Activated B cell treated with CpG ODN at 0.5 μM for 24 hours (primary cell): ENCODE results near the gene CDSN. TPM values are rescaled to one million over a fixed set of nuclear protein-coding genes. Genes with fewer than 3 reads are reported as not detected.
"Not testable (repeated sequence)": the region's sequence is repeated elsewhere in the genome, so short reads cannot be mapped to it uniquely, and the experiment has no call there.

Source experiments
- ATAC-seq: fragments of 200-7000 bp; cut with Tn5 transposase; one replicate; pipeline ENCODE4 v1.10.0; 2021; ENCODE audit warnings: low read depth, mild to moderate bottlenecking, moderate library complexity
- CTCF ChIA-PET: fragments of 350-600 bp; sonication (Branson Sonifier 250); formaldehyde crosslinking; loops from one replicate; lab custom pipeline; 2021; ENCODE audit warnings: antibody characterized with exemption; lab: Charles Lee
- POLR2A ChIA-PET: fragments of 350-600 bp; sonication (Branson Sonifier 250); formaldehyde crosslinking; loops from one replicate; lab custom pipeline; 2021; ENCODE audit warnings: antibody characterized with exemption; lab: Charles Lee
- DNase-seq: peaks from one replicate; pipeline ENCODE4 v3.0.0; 2022
- H3K27ac Mint-ChIP-seq: one replicate; pipeline ENCODE4 v1.8.0; 2020; ENCODE audit warnings: mixed read lengths
- H3K27me3 Mint-ChIP-seq: one replicate; pipeline ENCODE4 v1.8.0; 2021; ENCODE audit warnings: mixed read lengths
- H3K36me3 Mint-ChIP-seq: one replicate; pipeline ENCODE4 v1.8.0; 2021; ENCODE audit warnings: low read depth, mixed read lengths
- H3K4me1 Mint-ChIP-seq: one replicate; pipeline ENCODE4 v1.8.0; 2021; ENCODE audit warnings: mixed read lengths
- H3K4me3 Mint-ChIP-seq: one replicate; pipeline ENCODE4 v1.8.0; 2020; ENCODE audit warnings: mild to moderate bottlenecking, mixed read lengths
- H3K9me3 Mint-ChIP-seq: one replicate; pipeline ENCODE4 v1.8.0; 2020; ENCODE audit warnings: mixed read lengths
- intact Hi-C: fragments of 100-400 bp; cut with micrococcal nuclease; formaldehyde crosslinking; loops from one replicate; pipeline ENCODE4 v1.15.1; 2024
- total RNA-seq: library from RNA; stranded (reverse); gene quantifications from 2 replicates; pipeline ENCODE4 v1.2.3, GENCODE V29; 2022
- TF ChIP-seq, protein P1 (sequence below): fragments of 200-600 bp; IDR thresholded peaks from one replicate; pipeline ENCODE4 v1.8.0; 2022; ENCODE audit warnings: antibody characterized with exemption, mild to moderate bottlenecking

The CDSN gene
- total RNA-seq, 1 donor from 2014 or later, result not detected

DNA sequence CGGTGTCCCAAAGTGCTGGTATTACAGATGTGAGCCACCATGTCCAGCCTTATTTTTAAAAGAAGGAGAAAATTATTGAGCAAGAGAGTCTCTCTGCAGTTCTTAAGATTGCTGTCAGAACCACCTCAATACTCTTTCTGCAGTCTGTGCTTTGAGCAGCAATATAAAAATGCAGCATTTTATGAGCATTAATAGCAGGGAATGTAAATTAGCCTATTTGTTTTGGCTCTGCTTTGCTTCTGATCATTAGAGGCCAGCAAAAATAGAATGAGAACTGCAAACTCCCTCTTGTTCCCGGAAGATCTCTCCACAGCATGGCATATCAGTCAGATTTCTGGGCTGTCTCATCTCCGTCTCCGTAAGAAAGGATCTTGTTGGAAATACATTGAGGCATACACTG lies 43.6 kb downstream of the CDSN start:
- POLR2A ChIA-PET, result interaction anchor here (1.0 kb wide), 1 partner anchor 161 kb away, joined by 3 read pairs; no protein-coding TSS in a partner anchor
- TF ChIP-seq, protein P1, sequence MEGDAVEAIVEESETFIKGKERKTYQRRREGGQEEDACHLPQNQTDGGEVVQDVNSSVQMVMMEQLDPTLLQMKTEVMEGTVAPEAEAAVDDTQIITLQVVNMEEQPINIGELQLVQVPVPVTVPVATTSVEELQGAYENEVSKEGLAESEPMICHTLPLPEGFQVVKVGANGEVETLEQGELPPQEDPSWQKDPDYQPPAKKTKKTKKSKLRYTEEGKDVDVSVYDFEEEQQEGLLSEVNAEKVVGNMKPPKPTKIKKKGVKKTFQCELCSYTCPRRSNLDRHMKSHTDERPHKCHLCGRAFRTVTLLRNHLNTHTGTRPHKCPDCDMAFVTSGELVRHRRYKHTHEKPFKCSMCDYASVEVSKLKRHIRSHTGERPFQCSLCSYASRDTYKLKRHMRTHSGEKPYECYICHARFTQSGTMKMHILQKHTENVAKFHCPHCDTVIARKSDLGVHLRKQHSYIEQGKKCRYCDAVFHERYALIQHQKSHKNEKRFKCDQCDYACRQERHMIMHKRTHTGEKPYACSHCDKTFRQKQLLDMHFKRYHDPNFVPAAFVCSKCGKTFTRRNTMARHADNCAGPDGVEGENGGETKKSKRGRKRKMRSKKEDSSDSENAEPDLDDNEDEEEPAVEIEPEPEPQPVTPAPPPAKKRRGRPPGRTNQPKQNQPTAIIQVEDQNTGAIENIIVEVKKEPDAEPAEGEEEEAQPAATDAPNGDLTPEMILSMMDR, result no peak
- peaks cover 3% of the 10 kb centered on the region for H3K27me3 Mint-ChIP-seq
- intact Hi-C loops, result no loop called here
- H3K4me3 Mint-ChIP-seq, result no peak overlapping the region
- H3K4me1 Mint-ChIP-seq, result peaks cover 3% of the 10 kb centered on the region
- ATAC-seq (no peak), DNase-seq (no peak)
- H3K27ac Mint-ChIP-seq, result no peak overlapping the region
- H3K36me3 Mint-ChIP-seq, result no peaks in the 10 kb centered on the region
- H3K9me3 Mint-ChIP-seq, result no peaks in the 10 kb centered on the region
- CTCF ChIA-PET, result no interaction called here

GRCh38 chr6:31075528-31075927 lies 44.7 kb downstream of the CDSN start:
- CTCF ChIA-PET, result interaction anchor here (0.6 kb wide), 1 partner anchor 56 kb away, joined by 3 read pairs; no protein-coding TSS in a partner anchor
- H3K36me3 Mint-ChIP-seq, result no peaks in the 10 kb centered on the region
- peaks cover 3% of the 10 kb centered on the region for H3K4me1 Mint-ChIP-seq
- DNase-seq (no peak), ATAC-seq (no peak)
- peaks cover 3% of the 10 kb centered on the region for H3K27me3 Mint-ChIP-seq
- no peak overlapping the region for H3K27ac Mint-ChIP-seq
- no peaks in the 10 kb centered on the region for H3K9me3 Mint-ChIP-seq
- TF ChIP-seq, protein P1, result no peak
- intact Hi-C loops, result no loop called here
- H3K4me3 Mint-ChIP-seq, result no peak overlapping the region
- POLR2A ChIA-PET, result interaction anchor here (1.0 kb wide), 1 partner anchor 160 kb away, joined by 3 read pairs; no protein-coding TSS in a partner anchor

GRCh38 chr6:31074401-31074800 lies 45.8 kb downstream of the CDSN start:
- intact Hi-C loops, result no loop called here
- DNase-seq (no peak), ATAC-seq (no peak)
- Mint-ChIP-seq H3K36me3 (no peaks in the 10 kb centered on the region), H3K27ac (no peak overlapping the region), H3K9me3 (no peaks in the 10 kb centered on the region), H3K4me1 (no peaks in the 10 kb centered on the region), H3K27me3 (no peaks in the 10 kb centered on the region), H3K4me3 (no peak overlapping the region)
- TF ChIP-seq, protein P1, result no peak
- POLR2A ChIA-PET, result no interaction called here
- CTCF ChIA-PET, result no interaction called here

- Mint-ChIP-seq H3K4me1 (peaks cover 5% of the 10 kb centered on the region), H3K36me3 (no peaks in the 10 kb centered on the region), H3K4me3 (no peak overlapping the region), H3K27ac (no peak overlapping the region), H3K27me3 (no peaks in the 10 kb centered on the region), H3K9me3 (no peaks in the 10 kb centered on the region)
- ATAC-seq, result no peak
- DNase-seq, result no peak
- intact Hi-C loops, result no loop called here
- CTCF ChIA-PET, result interaction anchor here (1.2 to 3.4 kb wide), 4 partner anchors 9 to 242 kb away, joined by 6 to 17 read pairs (median 12); no protein-coding TSS in a partner anchor
- TF ChIP-seq, protein P1, result no peak
- POLR2A ChIA-PET, result no interaction called here
Observed at GRCh38 chr6:31070711-31071197, 49.5 kb downstream of the CDSN start.

GRCh38 chr6:31068669-31069340 lies 51.4 kb downstream of the CDSN start:
- CTCF ChIA-PET, result interaction anchor here (0.9 to 3.4 kb wide), 8 partner anchors 11 to 587 kb away, joined by 3 to 17 read pairs (median 4); no protein-coding TSS in a partner anchor
- POLR2A ChIA-PET, result interaction anchor here (0.7 kb wide), 1 partner anchor 153 kb away, joined by 4 read pairs; no protein-coding TSS in a partner anchor
- DNase-seq, result peak; percentile 52
- peak; percentile 99 for ATAC-seq
- H3K4me1 Mint-ChIP-seq, result peaks cover 5% of the 10 kb centered on the region
- peak overlapping the region; percentile 24 for H3K27ac Mint-ChIP-seq
- no peaks in the 10 kb centered on the region for H3K36me3 Mint-ChIP-seq
- no peak overlapping the region for H3K4me3 Mint-ChIP-seq
- intact Hi-C loops, result loop anchor here (1.0 kb wide), 2 partner anchors 154 to 241 kb away; no protein-coding TSS in a partner anchor
- no peaks in the 10 kb centered on the region for H3K9me3 Mint-ChIP-seq
- H3K27me3 Mint-ChIP-seq, result no peaks in the 10 kb centered on the region
- TF ChIP-seq, protein P1, result peak; percentile 55

DNA sequence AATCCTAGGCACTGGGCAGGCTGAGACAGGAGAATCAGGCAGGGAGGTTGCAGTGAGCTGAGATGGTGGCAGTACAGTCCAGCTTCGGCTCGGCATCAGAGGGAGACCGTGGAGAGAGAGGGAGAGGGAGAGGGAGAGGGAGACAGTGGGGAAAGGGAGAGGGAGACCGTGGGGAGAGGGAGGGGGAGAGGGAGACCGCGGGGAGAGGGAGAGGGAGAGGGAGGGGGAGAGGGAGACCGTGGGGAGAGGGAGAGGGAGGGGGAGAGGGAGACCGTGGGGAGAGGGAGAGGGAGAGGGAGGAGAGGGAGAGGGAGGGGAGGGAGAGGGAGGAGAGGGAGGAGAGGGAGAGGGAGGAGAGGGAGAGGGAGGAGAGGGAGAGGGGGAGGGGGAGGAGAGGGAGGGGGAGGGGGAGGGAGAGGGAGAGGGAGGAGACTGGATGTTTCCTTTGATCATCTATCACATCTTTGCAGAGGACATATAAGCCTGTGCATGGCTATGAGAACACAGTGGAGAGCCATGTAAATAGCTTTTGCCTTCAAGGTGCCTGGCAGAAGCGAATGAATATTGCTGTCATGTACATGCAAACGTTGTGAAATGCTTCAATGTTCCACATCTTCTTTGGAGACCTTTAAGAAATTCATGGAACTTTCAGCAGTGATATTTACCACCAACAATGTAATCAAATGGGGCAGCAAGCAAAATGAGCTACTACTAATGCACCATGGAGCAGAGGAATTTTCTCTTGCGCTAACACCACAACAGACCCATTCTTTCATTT lies 52.2 kb downstream of the CDSN start:
- H3K4me3 Mint-ChIP-seq, H3K4me1 Mint-ChIP-seq, H3K36me3 Mint-ChIP-seq, ATAC-seq, H3K27me3 Mint-ChIP-seq, DNase-seq, H3K27ac Mint-ChIP-seq, intact Hi-C loops, H3K9me3 Mint-ChIP-seq: not testable (repeated sequence)
- CTCF ChIA-PET, result interaction anchor here (1.8 to 3.4 kb wide), 4 partner anchors 12 to 240 kb away, joined by 5 to 17 read pairs (median 14); no protein-coding TSS in a partner anchor
- POLR2A ChIA-PET, result interaction anchor here (0.6 to 0.7 kb wide), 2 partner anchors 152 to 251 kb away, joined by 4 to 6 read pairs; no protein-coding TSS in a partner anchor

DNA sequence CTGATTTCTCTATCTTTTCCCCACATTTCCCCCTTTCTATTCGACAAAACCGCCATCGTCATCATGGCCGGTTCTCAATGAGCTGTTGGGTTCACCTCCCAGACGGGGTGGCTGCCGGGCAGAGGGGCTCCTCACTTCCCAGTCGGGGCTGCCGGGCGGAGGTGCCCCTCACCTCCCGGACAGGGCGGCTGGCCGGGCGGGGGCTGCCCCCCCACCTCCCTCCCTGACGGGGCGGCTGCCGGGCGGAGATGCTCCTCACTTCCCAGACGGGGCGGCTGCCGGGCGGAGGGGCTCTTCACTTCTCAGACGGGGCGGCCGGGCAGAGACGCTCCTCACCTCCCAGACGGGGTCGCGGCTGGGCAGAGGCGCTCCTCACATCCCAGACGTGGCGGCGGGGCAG lies 53.2 kb downstream of the CDSN start:
- DNase-seq, CTCF ChIA-PET, POLR2A ChIA-PET, H3K36me3 Mint-ChIP-seq, H3K27me3 Mint-ChIP-seq, intact Hi-C loops, H3K4me3 Mint-ChIP-seq, H3K4me1 Mint-ChIP-seq, H3K9me3 Mint-ChIP-seq, H3K27ac Mint-ChIP-seq, ATAC-seq: not testable (repeated sequence)
